ENCODE measurements around the gene LGR5.
"Not testable (repeated sequence)": the region's sequence is repeated elsewhere in the genome, so short reads cannot be mapped to it uniquely, and the experiment has no call there.

LGR5 gene

GRCh38 chr12:71562676-71563595, 123.3 kb downstream of the LGR5 start:
- no peak overlapping the region for H3K4me3 ChIP-seq (ENCODE audit: low read depth, low read length)
- no peaks in the 10 kb centered on the region for H3K9me3 ChIP-seq (ENCODE audit: severe bottlenecking)
- no peak for TF ChIP-seq CTCF (IDR thresholded peaks at IDR 0.05; ENCODE audit: low read depth, low read length)
- H3K36me3 ChIP-seq = peaks cover 2% of the 10 kb centered on the region; the same call in 1 of the 2 replicates
- no peak for DNase-seq
- no peak overlapping the region for H3K27ac ChIP-seq
- H3K27me3 ChIP-seq (ENCODE audit: insufficient read depth, low read depth, severe bottlenecking) = no peaks in the 10 kb centered on the region

DNA sequence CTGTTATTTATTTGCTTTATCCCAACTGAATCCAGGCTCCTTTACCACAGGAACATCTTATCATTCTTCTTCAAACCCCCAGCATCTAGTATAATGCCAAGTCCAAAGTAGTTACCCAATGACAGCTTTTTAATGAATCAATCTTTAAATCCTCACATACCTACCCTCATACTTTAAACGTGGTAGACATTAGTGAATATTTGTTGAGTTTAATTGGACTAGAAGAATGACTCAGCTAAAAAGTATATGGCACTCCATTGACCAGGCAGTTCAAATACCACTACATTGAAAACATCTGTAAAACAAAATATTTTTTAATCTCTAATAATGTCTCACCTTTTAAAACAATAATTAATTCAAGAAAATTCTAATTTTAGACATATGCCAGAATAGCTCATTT, 125.9 kb downstream of the LGR5 start:
- no peak overlapping the region for H3K4me3 ChIP-seq (ENCODE audit: low read depth, low read length)
- no peak for TF ChIP-seq CTCF (IDR thresholded peaks at IDR 0.05; ENCODE audit: low read depth, low read length)
- H3K9me3 ChIP-seq (ENCODE audit: severe bottlenecking) = no peaks in the 10 kb centered on the region
- no peaks in the 10 kb centered on the region for H3K27me3 ChIP-seq (ENCODE audit: insufficient read depth, low read depth, severe bottlenecking)
- peaks cover 2% of the 10 kb centered on the region; the same call in 1 of the 2 replicates for H3K36me3 ChIP-seq
- no peak for DNase-seq
- no peak overlapping the region for H3K27ac ChIP-seq

DNA sequence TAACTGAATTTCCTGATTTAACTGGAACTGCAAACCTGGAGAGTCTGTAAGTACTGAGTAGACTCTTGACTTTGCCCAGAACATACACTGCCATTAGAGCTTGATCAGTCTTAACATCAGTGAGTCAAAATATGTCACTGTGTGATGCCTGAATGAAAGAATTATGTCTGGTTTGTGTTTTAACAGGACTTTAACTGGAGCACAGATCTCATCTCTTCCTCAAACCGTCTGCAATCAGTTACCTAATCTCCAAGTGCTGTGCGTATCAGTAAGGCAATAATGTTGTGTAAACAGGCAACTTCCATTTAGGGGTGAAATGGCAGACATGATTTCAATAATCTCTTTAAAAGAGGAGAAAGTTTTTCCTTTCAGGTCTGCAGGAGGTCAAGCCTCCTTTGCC, 127.1 kb downstream of the LGR5 start:
- TF ChIP-seq CTCF (IDR thresholded peaks at IDR 0.05; ENCODE audit: low read depth, low read length) = no peak
- DNase-seq = no peak
- no peaks in the 10 kb centered on the region for H3K9me3 ChIP-seq (ENCODE audit: severe bottlenecking)
- no peak overlapping the region for H3K27ac ChIP-seq
- no peaks in the 10 kb centered on the region for H3K27me3 ChIP-seq (ENCODE audit: insufficient read depth, low read depth, severe bottlenecking)
- H3K36me3 ChIP-seq = peaks cover 2% of the 10 kb centered on the region; the same call in 1 of the 2 replicates
- H3K4me3 ChIP-seq (ENCODE audit: low read depth, low read length) = no peak overlapping the region

- Histone ChIP-seq H3K4me3 (ENCODE audit: low read depth, low read length) (no peak overlapping the region), H3K36me3 (peaks cover 2% of the 10 kb centered on the region; the same call in 1 of the 2 replicates)
- peak; percentile 53 for DNase-seq
Measured at GRCh38 chr12:71567537-71567936, 127.9 kb downstream of the LGR5 start.

GRCh38 chr12:71569885-71570284, 130.3 kb downstream of the LGR5 start:
- not testable (repeated sequence) for DNase-seq; H3K9me3 ChIP-seq (ENCODE audit: severe bottlenecking); H3K36me3 ChIP-seq; H3K4me3 ChIP-seq (ENCODE audit: low read depth, low read length); H3K27me3 ChIP-seq (ENCODE audit: insufficient read depth, low read depth, severe bottlenecking); H3K27ac ChIP-seq

More at GRCh38 chr12:71567537-71567936, 127.9 kb downstream of the LGR5 start:
- Histone ChIP-seq H3K27ac (no peak overlapping the region), H3K27me3 (ENCODE audit: insufficient read depth, low read depth, severe bottlenecking) (no peaks in the 10 kb centered on the region), H3K9me3 (ENCODE audit: severe bottlenecking) (no peaks in the 10 kb centered on the region)
- TF ChIP-seq CTCF (IDR thresholded peaks at IDR 0.05; ENCODE audit: low read depth, low read length) = no peak

DNA sequence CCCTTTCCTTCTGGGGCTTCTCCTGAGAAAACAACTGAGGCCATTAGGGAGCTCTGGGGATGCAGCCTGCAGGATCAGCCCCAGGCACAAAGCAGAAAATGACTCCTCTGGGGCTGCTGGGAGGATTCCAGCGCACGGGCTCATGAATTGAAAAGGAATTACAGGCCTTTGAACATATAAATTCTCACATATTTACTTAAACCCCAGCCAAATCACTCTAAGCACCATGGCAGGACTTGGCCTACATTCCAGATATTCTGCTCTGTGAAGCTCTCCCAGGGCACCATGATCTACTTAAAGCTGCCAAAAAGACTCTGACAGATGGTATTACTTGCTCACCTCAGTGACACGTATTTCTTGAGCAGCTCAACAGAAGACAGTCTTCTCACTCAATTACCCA, 136.9 kb downstream of the LGR5 start:
- no peak for TF ChIP-seq CTCF (IDR thresholded peaks at IDR 0.05; ENCODE audit: low read depth, low read length)
- H3K27ac ChIP-seq = no peak overlapping the region; the same call in 1 of the 2 replicates
- H3K4me3 ChIP-seq (ENCODE audit: low read depth, low read length) = no peak overlapping the region
- H3K27me3 ChIP-seq (ENCODE audit: insufficient read depth, low read depth, severe bottlenecking) = no peaks in the 10 kb centered on the region
- H3K36me3 ChIP-seq = no peaks in the 10 kb centered on the region
- H3K9me3 ChIP-seq (ENCODE audit: severe bottlenecking) = no peaks in the 10 kb centered on the region
- DNase-seq = peak; percentile 21

Measured in WERI-Rb-1 (cell line).